ENCODE measurements around the gene FXYD7. TPM values are rescaled to one million over a fixed set of nuclear protein-coding genes. Genes with fewer than 3 reads are reported as not detected.

Gene FXYD7
- total and polyA plus RNA-seq, 2 of the 13 experiments (the other 11 are each of a cell fraction or from before 2014, with no cell fraction given) = 0.55 TPM; not detected in 1

DNA sequence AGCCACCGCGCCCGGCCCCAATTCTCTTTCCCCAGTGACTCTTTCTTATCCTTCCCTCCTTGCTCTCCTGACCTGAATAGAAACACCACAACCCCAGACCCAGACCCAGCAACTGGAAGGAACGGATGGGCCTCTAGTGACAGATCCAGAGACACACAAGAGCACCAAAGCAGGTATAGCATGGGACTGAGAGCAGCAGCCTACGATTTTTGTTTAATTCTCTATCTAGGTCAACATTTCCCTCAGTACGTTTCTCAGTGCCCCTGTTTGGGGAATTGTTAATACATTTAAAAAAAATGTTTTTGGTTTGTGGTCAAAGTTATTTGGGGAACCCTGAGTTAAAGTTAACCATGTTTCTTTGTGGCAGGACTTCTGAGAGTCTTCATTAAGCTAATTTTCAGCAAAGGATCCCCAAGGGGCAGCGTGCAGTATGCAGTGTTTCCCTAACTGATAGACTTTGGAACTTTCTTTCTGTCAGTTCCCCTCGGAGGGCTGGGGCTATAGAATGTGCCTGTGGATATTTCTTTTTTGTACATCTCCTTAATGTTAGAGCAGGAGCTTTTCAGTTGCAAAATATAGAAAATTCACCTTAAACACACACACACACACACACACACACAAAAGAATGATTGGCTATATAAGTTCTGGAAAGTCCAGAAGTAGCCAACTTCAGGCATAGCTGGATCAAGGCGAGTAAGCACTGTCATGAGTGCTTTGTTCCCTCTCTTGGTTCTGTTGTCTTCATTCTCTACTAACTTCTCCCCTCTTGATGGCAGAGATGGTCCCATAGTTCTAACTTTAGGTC is 17.8 kb downstream of the FXYD7 start:
- H3K27ac ChIP-seq (ENCODE audit: extremely low read length, insufficient read depth, low read length) = no peak overlapping the region
- CTCF ChIA-PET (ENCODE audit: low intra/inter-chr PET ratio, low total read pairs) = no interaction called here
- no peak overlapping the region for H3K9ac ChIP-seq (ENCODE audit: insufficient read depth, low read depth, low read length)

DNA sequence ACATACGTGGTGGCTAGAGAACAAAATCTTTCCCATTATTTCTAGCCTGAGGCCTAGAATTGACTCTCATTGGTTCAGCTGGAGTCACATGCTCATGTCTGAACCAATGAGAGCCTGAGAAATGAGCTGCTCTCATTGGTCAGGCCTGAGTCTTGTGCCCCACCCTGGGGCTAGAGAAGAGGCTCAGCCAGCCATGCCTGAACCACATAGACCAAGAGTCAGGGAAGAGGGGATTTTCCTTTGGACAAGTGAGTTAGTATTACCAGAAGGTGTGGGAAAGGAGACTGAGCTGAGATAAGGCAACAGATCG is 18.3 kb downstream of the FXYD7 start:
- in situ Hi-C loops (cut with HindIII; ENCODE audit: extremely low pct_ligation_motif_present, low pct_unique_long_range_greater_than_20kb) (no loop called here), intact Hi-C loops (cut with micrococcal nuclease; ENCODE audit: unreplicated experiment) (no loop called here)
- Histone ChIP-seq H3K27me3 (ENCODE audit: control insufficient read depth in 1 of 2, insufficient read depth in 2 of 2, low read length in 2 of 2) (peaks cover 1 to 16% of the 10 kb centered on the region in 2 experiments; a peak in 3 of 5 replicates), H3K9me3 (ENCODE audit: low read length) (peaks cover 16% of the 10 kb centered on the region; the same call in 1 of the 2 replicates), H3K79me2 (ENCODE audit: insufficient read depth, low read length) (no peaks in the 10 kb centered on the region), H3K9ac (ENCODE audit: insufficient read depth, low read depth, low read length) (no peak overlapping the region), H4K20me1 (ENCODE audit: insufficient read depth, low read length) (no peaks in the 10 kb centered on the region), H3K4me3 (replicated peaks in 1 of 3; ENCODE audit: insufficient read depth in 1 of 3, low read depth in 2 of 3, low read length in 3 of 3) (no peak overlapping the region), H3K4me2 (ENCODE audit: low read depth, low read length) (no peak overlapping the region), H3K27ac (ENCODE audit: extremely low read length, insufficient read depth, low read length) (no peak overlapping the region), H3K36me3 (replicated peaks in 1 of 2; ENCODE audit: control insufficient read depth in 1 of 2, insufficient read depth in 2 of 2, low read length in 2 of 2) (no peaks in the 10 kb centered on the region), H3K4me1 (ENCODE audit: insufficient read depth, low read length) (peaks cover 6% of the 10 kb centered on the region; the same call in 1 of the 2 replicates), H2AFZ (ENCODE audit: low read length) (no peak overlapping the region)
- ChIA-PET CTCF (ENCODE audit: low intra/inter-chr PET ratio, low total read pairs) (no interaction called here), POLR2A (no interaction called here)
- 65% methylated on average over 2 of the region's 2 CpGs for WGBS (ENCODE audit: low lambda C conversion rate)
- FAIRE-seq = no peak
- no TSS peak for BruUV-seq (replicated peaks)
- no peak for ATAC-seq
- DNase-seq (ENCODE audit: low spot score) = no peak
- no peak for TF ChIP-seq AKAP8 (CRISPR knock-in tag; IDR thresholded peaks at IDR 0.05)
- TF ChIP-seq ZNF333 (CRISPR knock-in tag; IDR thresholded peaks at IDR 0.05; ENCODE audit: borderline replicate concordance) = no peak
- peak; percentile 31; the same call in 1 of the 2 replicates for TF ChIP-seq NFYC (CRISPR knock-in tag; IDR thresholded peaks at IDR 0.05)
- no peak for TF ChIP-seq SRF (IDR thresholded peaks at IDR 0.05; ENCODE audit: low read depth, low read length)
- TF ChIP-seq, protein P1, sequence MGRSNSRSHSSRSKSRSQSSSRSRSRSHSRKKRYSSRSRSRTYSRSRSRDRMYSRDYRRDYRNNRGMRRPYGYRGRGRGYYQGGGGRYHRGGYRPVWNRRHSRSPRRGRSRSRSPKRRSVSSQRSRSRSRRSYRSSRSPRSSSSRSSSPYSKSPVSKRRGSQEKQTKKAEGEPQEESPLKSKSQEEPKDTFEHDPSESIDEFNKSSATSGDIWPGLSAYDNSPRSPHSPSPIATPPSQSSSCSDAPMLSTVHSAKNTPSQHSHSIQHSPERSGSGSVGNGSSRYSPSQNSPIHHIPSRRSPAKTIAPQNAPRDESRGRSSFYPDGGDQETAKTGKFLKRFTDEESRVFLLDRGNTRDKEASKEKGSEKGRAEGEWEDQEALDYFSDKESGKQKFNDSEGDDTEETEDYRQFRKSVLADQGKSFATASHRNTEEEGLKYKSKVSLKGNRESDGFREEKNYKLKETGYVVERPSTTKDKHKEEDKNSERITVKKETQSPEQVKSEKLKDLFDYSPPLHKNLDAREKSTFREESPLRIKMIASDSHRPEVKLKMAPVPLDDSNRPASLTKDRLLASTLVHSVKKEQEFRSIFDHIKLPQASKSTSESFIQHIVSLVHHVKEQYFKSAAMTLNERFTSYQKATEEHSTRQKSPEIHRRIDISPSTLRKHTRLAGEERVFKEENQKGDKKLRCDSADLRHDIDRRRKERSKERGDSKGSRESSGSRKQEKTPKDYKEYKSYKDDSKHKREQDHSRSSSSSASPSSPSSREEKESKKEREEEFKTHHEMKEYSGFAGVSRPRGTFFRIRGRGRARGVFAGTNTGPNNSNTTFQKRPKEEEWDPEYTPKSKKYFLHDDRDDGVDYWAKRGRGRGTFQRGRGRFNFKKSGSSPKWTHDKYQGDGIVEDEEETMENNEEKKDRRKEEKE (IDR thresholded peaks at IDR 0.05) = no peak
- TF ChIP-seq, protein P2, sequence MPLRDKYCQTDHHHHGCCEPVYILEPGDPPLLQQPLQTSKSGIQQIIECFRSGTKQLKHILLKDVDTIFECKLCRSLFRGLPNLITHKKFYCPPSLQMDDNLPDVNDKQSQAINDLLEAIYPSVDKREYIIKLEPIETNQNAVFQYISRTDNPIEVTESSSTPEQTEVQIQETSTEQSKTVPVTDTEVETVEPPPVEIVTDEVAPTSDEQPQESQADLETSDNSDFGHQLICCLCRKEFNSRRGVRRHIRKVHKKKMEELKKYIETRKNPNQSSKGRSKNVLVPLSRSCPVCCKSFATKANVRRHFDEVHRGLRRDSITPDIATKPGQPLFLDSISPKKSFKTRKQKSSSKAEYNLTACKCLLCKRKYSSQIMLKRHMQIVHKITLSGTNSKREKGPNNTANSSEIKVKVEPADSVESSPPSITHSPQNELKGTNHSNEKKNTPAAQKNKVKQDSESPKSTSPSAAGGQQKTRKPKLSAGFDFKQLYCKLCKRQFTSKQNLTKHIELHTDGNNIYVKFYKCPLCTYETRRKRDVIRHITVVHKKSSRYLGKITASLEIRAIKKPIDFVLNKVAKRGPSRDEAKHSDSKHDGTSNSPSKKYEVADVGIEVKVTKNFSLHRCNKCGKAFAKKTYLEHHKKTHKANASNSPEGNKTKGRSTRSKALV (CRISPR knock-in tag; IDR thresholded peaks at IDR 0.05) = no peak

More for the DNA sequence above, 17.8 kb downstream of the FXYD7 start:
- in situ Hi-C loops (cut with HindIII; ENCODE audit: extremely low pct_ligation_motif_present, low pct_unique_long_range_greater_than_20kb) = no loop called here
- Histone ChIP-seq H3K4me1 (ENCODE audit: insufficient read depth, low read length) (peaks cover 6% of the 10 kb centered on the region; the same call in 1 of the 2 replicates), H3K36me3 (replicated peaks in 1 of 2; ENCODE audit: control insufficient read depth in 1 of 2, insufficient read depth in 2 of 2, low read length in 2 of 2) (no peaks in the 10 kb centered on the region), H2AFZ (ENCODE audit: low read length) (no peak overlapping the region), H3K27me3 (ENCODE audit: control insufficient read depth in 1 of 2, insufficient read depth in 2 of 2, low read length in 2 of 2) (peaks cover 1 to 22% of the 10 kb centered on the region in 2 experiments; a peak in 4 of 5 replicates), H4K20me1 (ENCODE audit: insufficient read depth, low read length) (no peaks in the 10 kb centered on the region), H3K79me2 (ENCODE audit: insufficient read depth, low read length) (no peaks in the 10 kb centered on the region), H3K4me2 (ENCODE audit: low read depth, low read length) (no peak overlapping the region), H3K9me3 (ENCODE audit: low read length) (peaks cover 10% of the 10 kb centered on the region; the same call in 1 of the 2 replicates), H3K4me3 (replicated peaks in 1 of 3; ENCODE audit: insufficient read depth in 1 of 3, low read depth in 2 of 3, low read length in 3 of 3) (no peak overlapping the region)
- 54% methylated on average over 9 of the region's 9 CpGs for WGBS (ENCODE audit: low lambda C conversion rate)
- ATAC-seq (no peak), DNase-seq (ENCODE audit: low spot score) (no peak), FAIRE-seq (no peak)
- BruUV-seq (replicated peaks) = no TSS peak
- POLR2A ChIA-PET = no interaction called here
- TF ChIP-seq BRCA1 (CRISPR knock-in tag; IDR thresholded peaks at IDR 0.05) (no peak), FOXO1 (CRISPR knock-in tag; IDR thresholded peaks at IDR 0.05) (no peak), SMAD3 (CRISPR knock-in tag; IDR thresholded peaks at IDR 0.05) (no peak), ZNF329 (CRISPR knock-in tag; IDR thresholded peaks at IDR 0.05; ENCODE audit: low read depth) (peak; percentile 94)
- TF ChIP-seq, protein P3, sequence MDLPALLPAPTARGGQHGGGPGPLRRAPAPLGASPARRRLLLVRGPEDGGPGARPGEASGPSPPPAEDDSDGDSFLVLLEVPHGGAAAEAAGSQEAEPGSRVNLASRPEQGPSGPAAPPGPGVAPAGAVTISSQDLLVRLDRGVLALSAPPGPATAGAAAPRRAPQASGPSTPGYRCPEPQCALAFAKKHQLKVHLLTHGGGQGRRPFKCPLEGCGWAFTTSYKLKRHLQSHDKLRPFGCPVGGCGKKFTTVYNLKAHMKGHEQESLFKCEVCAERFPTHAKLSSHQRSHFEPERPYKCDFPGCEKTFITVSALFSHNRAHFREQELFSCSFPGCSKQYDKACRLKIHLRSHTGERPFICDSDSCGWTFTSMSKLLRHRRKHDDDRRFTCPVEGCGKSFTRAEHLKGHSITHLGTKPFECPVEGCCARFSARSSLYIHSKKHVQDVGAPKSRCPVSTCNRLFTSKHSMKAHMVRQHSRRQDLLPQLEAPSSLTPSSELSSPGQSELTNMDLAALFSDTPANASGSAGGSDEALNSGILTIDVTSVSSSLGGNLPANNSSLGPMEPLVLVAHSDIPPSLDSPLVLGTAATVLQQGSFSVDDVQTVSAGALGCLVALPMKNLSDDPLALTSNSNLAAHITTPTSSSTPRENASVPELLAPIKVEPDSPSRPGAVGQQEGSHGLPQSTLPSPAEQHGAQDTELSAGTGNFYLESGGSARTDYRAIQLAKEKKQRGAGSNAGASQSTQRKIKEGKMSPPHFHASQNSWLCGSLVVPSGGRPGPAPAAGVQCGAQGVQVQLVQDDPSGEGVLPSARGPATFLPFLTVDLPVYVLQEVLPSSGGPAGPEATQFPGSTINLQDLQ (CRISPR knock-in tag; IDR thresholded peaks at IDR 0.05) = no peak
- intact Hi-C loops (cut with micrococcal nuclease; ENCODE audit: unreplicated experiment) = no loop called here

Data from HepG2 (cell line).